ENCODE data around the gene PIGM.

GRCh38 chr1:160021376-160022074 lies 10.3 kb downstream of the PIGM start:
- TF ChIP-seq, protein P1, sequence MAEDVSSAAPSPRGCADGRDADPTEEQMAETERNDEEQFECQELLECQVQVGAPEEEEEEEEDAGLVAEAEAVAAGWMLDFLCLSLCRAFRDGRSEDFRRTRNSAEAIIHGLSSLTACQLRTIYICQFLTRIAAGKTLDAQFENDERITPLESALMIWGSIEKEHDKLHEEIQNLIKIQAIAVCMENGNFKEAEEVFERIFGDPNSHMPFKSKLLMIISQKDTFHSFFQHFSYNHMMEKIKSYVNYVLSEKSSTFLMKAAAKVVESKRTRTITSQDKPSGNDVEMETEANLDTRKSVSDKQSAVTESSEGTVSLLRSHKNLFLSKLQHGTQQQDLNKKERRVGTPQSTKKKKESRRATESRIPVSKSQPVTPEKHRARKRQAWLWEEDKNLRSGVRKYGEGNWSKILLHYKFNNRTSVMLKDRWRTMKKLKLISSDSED (CRISPR knock-in tag; IDR thresholded peaks at IDR 0.05): no peak
- TF ChIP-seq TBL1XR1 (IDR thresholded peaks at IDR 0.05; ENCODE audit: borderline replicate concordance, low read length, partially characterized antibody) (no peak), ZNF766 (CRISPR knock-in tag; IDR thresholded peaks at IDR 0.05; ENCODE audit: borderline replicate concordance) (no peak), ETV6 (CRISPR knock-in tag; conservative IDR thresholded peaks at IDR 0.05) (no peak), RFXAP (CRISPR knock-in tag; IDR thresholded peaks at IDR 0.05; ENCODE audit: borderline replicate concordance) (no peak), GLI4 (CRISPR knock-in tag; IDR thresholded peaks at IDR 0.05; ENCODE audit: borderline replicate concordance) (no peak), HMG20A (CRISPR knock-in tag; IDR thresholded peaks at IDR 0.05; ENCODE audit: borderline replicate concordance) (no peak), SP2 (CRISPR knock-in tag; IDR thresholded peaks at IDR 0.05) (no peak)
- TF ChIP-seq, protein P2, sequence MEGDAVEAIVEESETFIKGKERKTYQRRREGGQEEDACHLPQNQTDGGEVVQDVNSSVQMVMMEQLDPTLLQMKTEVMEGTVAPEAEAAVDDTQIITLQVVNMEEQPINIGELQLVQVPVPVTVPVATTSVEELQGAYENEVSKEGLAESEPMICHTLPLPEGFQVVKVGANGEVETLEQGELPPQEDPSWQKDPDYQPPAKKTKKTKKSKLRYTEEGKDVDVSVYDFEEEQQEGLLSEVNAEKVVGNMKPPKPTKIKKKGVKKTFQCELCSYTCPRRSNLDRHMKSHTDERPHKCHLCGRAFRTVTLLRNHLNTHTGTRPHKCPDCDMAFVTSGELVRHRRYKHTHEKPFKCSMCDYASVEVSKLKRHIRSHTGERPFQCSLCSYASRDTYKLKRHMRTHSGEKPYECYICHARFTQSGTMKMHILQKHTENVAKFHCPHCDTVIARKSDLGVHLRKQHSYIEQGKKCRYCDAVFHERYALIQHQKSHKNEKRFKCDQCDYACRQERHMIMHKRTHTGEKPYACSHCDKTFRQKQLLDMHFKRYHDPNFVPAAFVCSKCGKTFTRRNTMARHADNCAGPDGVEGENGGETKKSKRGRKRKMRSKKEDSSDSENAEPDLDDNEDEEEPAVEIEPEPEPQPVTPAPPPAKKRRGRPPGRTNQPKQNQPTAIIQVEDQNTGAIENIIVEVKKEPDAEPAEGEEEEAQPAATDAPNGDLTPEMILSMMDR (CRISPR knock-in tag; IDR thresholded peaks at IDR 0.05): no peak
- TF ChIP-seq, protein P3, sequence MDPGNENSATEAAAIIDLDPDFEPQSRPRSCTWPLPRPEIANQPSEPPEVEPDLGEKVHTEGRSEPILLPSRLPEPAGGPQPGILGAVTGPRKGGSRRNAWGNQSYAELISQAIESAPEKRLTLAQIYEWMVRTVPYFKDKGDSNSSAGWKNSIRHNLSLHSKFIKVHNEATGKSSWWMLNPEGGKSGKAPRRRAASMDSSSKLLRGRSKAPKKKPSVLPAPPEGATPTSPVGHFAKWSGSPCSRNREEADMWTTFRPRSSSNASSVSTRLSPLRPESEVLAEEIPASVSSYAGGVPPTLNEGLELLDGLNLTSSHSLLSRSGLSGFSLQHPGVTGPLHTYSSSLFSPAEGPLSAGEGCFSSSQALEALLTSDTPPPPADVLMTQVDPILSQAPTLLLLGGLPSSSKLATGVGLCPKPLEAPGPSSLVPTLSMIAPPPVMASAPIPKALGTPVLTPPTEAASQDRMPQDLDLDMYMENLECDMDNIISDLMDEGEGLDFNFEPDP (CRISPR knock-in tag; conservative IDR thresholded peaks at IDR 0.05): no peak
